GM12873 (cell line): ENCODE measurements around the gene RNF38.

Experiments
- CTCF ChIP-seq: IDR thresholded peaks from 2 replicates; pipeline ENCODE4 v1.5.1; 2012; ENCODE audit warnings: low read depth, mild to moderate bottlenecking, moderate library complexity, low read length, control low read depth; ENCODE audit not compliant: insufficient read depth; ENCODE audit errors: missing control alignments

The RNF38 gene

GRCh38 chr9:36424289-36425055, 24.4 kb upstream of the RNF38 start:
- TF ChIP-seq CTCF = no peak

- no peak for TF ChIP-seq CTCF
These were observed 23.1 kb upstream of the RNF38 start for GRCh38 chr9:36423206-36423605.

- no peak for TF ChIP-seq CTCF
These were observed 16.8 kb upstream of the RNF38 start for GRCh38 chr9:36416890-36417289.

GRCh38 chr9:36415822-36416525, 15.9 kb upstream of the RNF38 start:
- no peak for TF ChIP-seq CTCF

- TF ChIP-seq CTCF = peak; percentile 92
These were observed 7.2 kb upstream of the RNF38 start for GRCh38 chr9:36407122-36407723.

GRCh38 chr9:36402536-36402935, 2.5 kb upstream of the RNF38 start:
- no peak for TF ChIP-seq CTCF

- TF ChIP-seq CTCF = no peak
These were observed 1.9 kb upstream of the RNF38 start for GRCh38 chr9:36401897-36402480.
